VCaP (cell line): Measurements from ENCODE around the gene PDZD8.
"Not testable (repeated sequence)": the region's sequence is repeated elsewhere in the genome, so short reads cannot be mapped to it uniquely, and the experiment has no call there.

Source experiments
- H3K27ac ChIP-seq: fragments of 450-650 bp; 2 replicates; pipeline ENCODE4 v1.5.1; 2017
- TF ChIP-seq, protein P1 (sequence below): fragments of 450-650 bp; conservative IDR thresholded peaks from 2 replicates; pipeline ENCODE4 v1.5.1; 2017; ENCODE audit warnings: mild to moderate bottlenecking, moderate library complexity

The PDZD8 gene

GRCh38 chr10:117294039-117294645 is 81.1 kb downstream of the PDZD8 start:
- TF ChIP-seq, protein P1, sequence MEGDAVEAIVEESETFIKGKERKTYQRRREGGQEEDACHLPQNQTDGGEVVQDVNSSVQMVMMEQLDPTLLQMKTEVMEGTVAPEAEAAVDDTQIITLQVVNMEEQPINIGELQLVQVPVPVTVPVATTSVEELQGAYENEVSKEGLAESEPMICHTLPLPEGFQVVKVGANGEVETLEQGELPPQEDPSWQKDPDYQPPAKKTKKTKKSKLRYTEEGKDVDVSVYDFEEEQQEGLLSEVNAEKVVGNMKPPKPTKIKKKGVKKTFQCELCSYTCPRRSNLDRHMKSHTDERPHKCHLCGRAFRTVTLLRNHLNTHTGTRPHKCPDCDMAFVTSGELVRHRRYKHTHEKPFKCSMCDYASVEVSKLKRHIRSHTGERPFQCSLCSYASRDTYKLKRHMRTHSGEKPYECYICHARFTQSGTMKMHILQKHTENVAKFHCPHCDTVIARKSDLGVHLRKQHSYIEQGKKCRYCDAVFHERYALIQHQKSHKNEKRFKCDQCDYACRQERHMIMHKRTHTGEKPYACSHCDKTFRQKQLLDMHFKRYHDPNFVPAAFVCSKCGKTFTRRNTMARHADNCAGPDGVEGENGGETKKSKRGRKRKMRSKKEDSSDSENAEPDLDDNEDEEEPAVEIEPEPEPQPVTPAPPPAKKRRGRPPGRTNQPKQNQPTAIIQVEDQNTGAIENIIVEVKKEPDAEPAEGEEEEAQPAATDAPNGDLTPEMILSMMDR = no peak
- H3K27ac ChIP-seq = no peak overlapping the region

GRCh38 chr10:117290872-117291271 is 84.4 kb downstream of the PDZD8 start:
- H3K27ac ChIP-seq = not testable (repeated sequence)

GRCh38 chr10:117284716-117285494 is 90.3 kb downstream of the PDZD8 start:
- no peak overlapping the region for H3K27ac ChIP-seq
- TF ChIP-seq, protein P1 = no peak

GRCh38 chr10:117277675-117278074 is 97.6 kb downstream of the PDZD8 start:
- H3K27ac ChIP-seq = no peak overlapping the region
- TF ChIP-seq, protein P1 = no peak

GRCh38 chr10:117275121-117275520 is 100.1 kb downstream of the PDZD8 start:
- TF ChIP-seq, protein P1 = no peak
- H3K27ac ChIP-seq = no peak overlapping the region

GRCh38 chr10:117274509-117274908 is 100.7 kb downstream of the PDZD8 start:
- H3K27ac ChIP-seq = no peak overlapping the region
- TF ChIP-seq, protein P1 = no peak

DNA sequence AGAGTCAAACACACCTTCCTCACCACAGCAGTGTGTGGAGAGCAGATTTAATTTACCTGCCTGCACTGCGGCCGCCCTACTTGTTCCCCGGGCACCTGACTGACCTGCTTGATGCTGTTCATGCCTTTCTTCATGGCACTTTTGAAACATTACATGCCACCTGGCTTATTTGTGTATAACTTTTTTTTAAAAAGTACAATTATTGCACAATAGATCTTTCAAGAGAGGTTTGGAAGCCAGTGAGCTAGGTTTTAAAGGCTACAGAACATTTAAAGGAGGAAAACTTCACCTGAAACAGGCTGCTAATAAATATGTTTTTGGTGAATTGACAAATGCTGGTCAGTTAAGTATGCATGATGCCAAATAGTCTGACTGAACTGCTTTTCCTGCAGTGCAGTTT is 101.3 kb downstream of the PDZD8 start:
- H3K27ac ChIP-seq = no peak overlapping the region
- TF ChIP-seq, protein P1 = no peak
